ENCODE results near the gene BEND7. TPM values are rescaled to one million over a fixed set of nuclear protein-coding genes. Genes with fewer than 3 reads are reported as not detected.

BEND7 gene
- total RNA-seq, 4 donors from 2014 or later = 14.7 to 27.4 (median 20.1) TPM

GRCh38 chr10:13521026-13521425 lies 7.8 kb downstream of the BEND7 start:
- DNase-seq (ENCODE audit: extremely low spot score) = no peak
- Histone ChIP-seq H3K27ac (replicated peaks in 1 of 4) (no peak overlapping the region), H3K36me3 (peaks cover 0 to 17% (median 5%) of the 10 kb centered on the region in 4 donors), H3K27me3 (no peaks in the 10 kb centered on the region), H3K4me3 (no peak overlapping the region), H3K9me3 (no peaks in the 10 kb centered on the region), H3K4me1 (peaks cover 3 to 20% (median 12%) of the 10 kb centered on the region in 4 donors)
- WGBS = 79% methylated on average over 7 of the region's 7 CpGs
- no peak for TF ChIP-seq EP300 (IDR thresholded peaks at IDR 0.05)
- no peak for TF ChIP-seq CTCF (IDR thresholded peaks at IDR 0.05)
- TF ChIP-seq POLR2A (IDR thresholded peaks at IDR 0.05; ENCODE audit: low read depth) = no peak
- no peak for TF ChIP-seq POLR2AphosphoS5 (IDR thresholded peaks at IDR 0.05)
- intact Hi-C loops (cut with DNase I) = no loop called here

GRCh38 chr10:13520194-13520593 lies 8.6 kb downstream of the BEND7 start:
- peaks cover under 1 to 15% (median 8%) of the 10 kb centered on the region in 4 donors for H3K4me1 ChIP-seq
- DNase-seq (ENCODE audit: extremely low spot score) = no peak
- TF ChIP-seq EP300 (IDR thresholded peaks at IDR 0.05) (no peak), POLR2A (IDR thresholded peaks at IDR 0.05; ENCODE audit: low read depth) (no peak), CTCF (IDR thresholded peaks at IDR 0.05) (no peak), POLR2AphosphoS5 (IDR thresholded peaks at IDR 0.05) (no peak)
- peaks cover 0 to 20% (median 7%) of the 10 kb centered on the region in 4 donors for H3K36me3 ChIP-seq
- H3K27me3 ChIP-seq = no peaks in the 10 kb centered on the region
- 87% methylated on average over 8 of the region's 8 CpGs for WGBS
- no peaks in the 10 kb centered on the region for H3K9me3 ChIP-seq
- no peak overlapping the region for H3K4me3 ChIP-seq
- H3K27ac ChIP-seq (replicated peaks in 1 of 4) = no peak overlapping the region
- intact Hi-C loops (cut with DNase I) = no loop called here

GRCh38 chr10:13518076-13518692 lies 10.6 kb downstream of the BEND7 start:
- H3K27me3 ChIP-seq = no peaks in the 10 kb centered on the region
- intact Hi-C loops (cut with DNase I) = no loop called here
- TF ChIP-seq CTCF (IDR thresholded peaks at IDR 0.05) (peak in 2 of 3 experiments; percentile 26 to 53), POLR2AphosphoS5 (IDR thresholded peaks at IDR 0.05) (no peak)
- H3K4me1 ChIP-seq = peaks cover 0 to 15% (median 8%) of the 10 kb centered on the region in 4 donors
- H3K27ac ChIP-seq (replicated peaks in 1 of 4) = peak overlapping the region in 1 of 4 donors; percentile 45
- peak overlapping the region in 1 of 4 donors; percentile 16 for H3K4me3 ChIP-seq
- no peak for DNase-seq (ENCODE audit: extremely low spot score)
- 50% methylated on average over 8 of the region's 8 CpGs for WGBS
- peaks cover 0 to 20% (median 5%) of the 10 kb centered on the region in 4 donors for H3K36me3 ChIP-seq
- H3K9me3 ChIP-seq = no peaks in the 10 kb centered on the region

- Histone ChIP-seq H3K4me3 (peak overlapping the region in 1 of 4 donors; percentile 16), H3K9me3 (no peaks in the 10 kb centered on the region), H3K27me3 (no peaks in the 10 kb centered on the region), H3K27ac (replicated peaks in 1 of 4) (peak overlapping the region in 1 of 4 donors; percentile 45), H3K4me1 (peaks cover 0 to 15% (median 8%) of the 10 kb centered on the region in 4 donors), H3K36me3 (peaks cover 0 to 20% (median 5%) of the 10 kb centered on the region in 4 donors)
- intact Hi-C loops (cut with DNase I) = no loop called here
- 77% methylated on average over 10 of the region's 10 CpGs for WGBS
- peak; percentile 57 for DNase-seq (ENCODE audit: extremely low spot score)
- TF ChIP-seq POLR2A (IDR thresholded peaks at IDR 0.05; ENCODE audit: low read depth) = no peak
- TF ChIP-seq EP300 (IDR thresholded peaks at IDR 0.05) = no peak
- no peak for TF ChIP-seq POLR2AphosphoS5 (IDR thresholded peaks at IDR 0.05)
- TF ChIP-seq CTCF (IDR thresholded peaks at IDR 0.05) = no peak
These were observed 11.1 kb downstream of the BEND7 start for GRCh38 chr10:13517675-13518074.
